Measurements from ENCODE around the gene HCCS.
"Not testable (repeated sequence)": the region's sequence is repeated elsewhere in the genome, so short reads cannot be mapped to it uniquely, and the experiment has no call there.

Gene HCCS

DNA sequence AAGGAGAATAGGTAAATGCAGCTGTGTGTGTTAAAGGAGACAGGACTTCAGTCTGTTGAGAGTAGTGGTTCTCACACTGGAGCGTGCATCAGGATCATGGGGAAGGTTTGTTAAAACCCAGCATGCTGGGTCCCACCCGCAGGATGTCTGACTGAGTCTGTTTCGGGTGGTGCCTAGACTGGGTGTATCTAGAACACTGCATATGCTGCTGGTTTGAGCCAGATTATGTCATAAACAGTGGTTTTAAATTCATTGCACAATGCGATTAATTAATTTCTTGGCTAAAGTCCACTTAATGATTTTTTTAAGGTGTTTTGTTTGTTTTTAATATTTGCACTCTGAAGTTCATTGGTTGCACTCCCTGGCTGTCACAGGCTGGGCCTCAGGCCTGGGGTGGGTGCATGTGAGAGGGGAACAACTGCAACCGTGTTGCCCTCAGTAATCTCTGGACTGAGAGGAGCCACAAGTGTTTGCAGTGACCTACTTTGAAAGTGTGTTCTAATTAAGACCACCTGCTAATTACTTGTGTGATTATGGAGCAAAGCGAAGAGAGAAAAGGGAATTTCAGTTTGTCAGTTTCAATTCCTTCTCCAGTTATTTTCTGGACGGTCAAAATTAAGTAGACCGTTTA lies 8.3 kb downstream of the HCCS start:
- in situ Hi-C loops (cut with HindIII; ENCODE audit: low sequenced_read_pairs), result no loop called here

DNA sequence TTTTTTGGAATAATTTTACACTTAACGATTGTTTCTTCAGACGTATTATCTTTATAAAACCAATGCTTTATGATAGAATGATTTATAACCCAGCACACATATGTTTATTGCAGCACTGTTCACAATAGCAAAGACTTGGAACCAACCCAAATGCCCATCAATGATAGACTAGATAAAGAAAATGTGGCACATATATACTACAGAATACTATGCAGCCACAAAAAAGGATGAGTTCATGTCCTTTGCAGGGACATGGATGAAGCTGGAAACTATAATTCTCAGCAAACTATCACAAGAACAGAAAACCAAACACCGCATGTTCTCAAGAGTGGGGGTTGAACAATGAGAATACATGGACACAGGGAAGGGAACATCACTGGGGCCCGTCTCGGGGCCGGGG lies 12.0 kb downstream of the HCCS start:
- in situ Hi-C loops (cut with HindIII; ENCODE audit: low sequenced_read_pairs), result not testable (repeated sequence)

DNA sequence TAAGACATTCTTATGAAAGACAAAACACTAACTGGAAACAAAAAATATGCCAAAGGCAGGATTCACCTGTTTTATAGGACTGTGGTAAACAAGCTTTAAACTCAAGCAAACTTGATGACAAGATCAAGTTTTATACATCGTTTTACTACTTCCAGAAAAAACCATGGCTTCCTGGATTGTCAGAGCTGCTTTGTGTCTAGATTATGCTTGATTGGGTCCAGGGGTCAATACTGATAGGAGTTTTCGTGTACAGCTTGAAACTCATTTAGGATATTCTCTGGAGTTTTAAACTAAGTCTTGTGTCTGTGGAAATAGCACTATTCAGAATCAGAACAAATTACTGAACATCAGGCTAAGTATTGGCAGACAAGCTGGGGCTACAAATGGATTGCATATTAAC lies 13.0 kb downstream of the HCCS start:
- in situ Hi-C loops (cut with HindIII; ENCODE audit: low sequenced_read_pairs), result no loop called here

DNA sequence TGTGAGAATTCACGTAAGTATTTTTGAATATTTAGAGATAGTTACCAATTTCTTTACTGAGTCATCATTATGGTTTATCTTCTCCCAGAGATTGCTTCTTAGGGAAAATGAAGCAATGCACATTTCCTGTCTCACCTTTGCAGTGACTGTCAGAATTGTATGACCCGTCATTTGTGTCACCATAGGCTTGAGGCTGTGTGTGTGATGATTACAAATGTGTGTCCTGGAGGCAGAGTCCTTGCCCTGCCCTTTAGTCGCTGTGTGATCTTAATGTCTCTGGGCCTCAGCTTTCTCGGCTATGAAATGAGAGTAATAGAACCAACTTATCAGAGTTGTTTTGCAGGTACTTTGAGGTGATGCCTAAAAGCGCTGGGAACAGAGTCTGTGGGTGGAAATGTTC lies 13.9 kb downstream of the HCCS start:
- in situ Hi-C loops (cut with HindIII; ENCODE audit: low sequenced_read_pairs), result no loop called here

DNA sequence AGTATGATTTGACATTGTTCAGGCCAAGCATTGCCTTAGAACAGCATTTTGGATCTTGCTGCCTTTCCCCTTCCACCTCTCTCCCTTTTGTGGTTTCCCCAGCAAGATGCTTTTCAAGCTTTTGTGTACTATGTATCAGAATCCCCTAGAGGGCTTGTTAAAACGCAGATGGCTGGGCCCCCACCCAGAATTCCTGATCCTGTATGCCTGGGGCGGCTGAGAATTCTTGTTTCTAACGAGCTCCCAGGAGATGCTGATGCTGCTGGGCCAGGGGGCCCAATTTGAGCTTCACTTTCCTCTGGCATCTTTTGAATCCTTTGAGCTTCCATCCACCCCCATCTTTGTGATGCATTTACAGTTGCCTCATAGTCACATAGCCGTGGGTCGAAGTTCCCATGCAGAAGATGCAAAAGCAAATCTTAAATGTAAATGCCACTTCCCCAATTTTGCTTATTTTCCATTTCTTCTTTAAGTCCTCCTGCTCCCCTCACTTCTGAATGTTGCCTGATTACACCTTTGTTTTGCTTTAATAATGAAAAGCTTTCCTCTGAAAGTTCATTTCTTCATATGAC lies 18.5 kb downstream of the HCCS start:
- in situ Hi-C loops (cut with HindIII; ENCODE audit: low sequenced_read_pairs), result no loop called here

DNA sequence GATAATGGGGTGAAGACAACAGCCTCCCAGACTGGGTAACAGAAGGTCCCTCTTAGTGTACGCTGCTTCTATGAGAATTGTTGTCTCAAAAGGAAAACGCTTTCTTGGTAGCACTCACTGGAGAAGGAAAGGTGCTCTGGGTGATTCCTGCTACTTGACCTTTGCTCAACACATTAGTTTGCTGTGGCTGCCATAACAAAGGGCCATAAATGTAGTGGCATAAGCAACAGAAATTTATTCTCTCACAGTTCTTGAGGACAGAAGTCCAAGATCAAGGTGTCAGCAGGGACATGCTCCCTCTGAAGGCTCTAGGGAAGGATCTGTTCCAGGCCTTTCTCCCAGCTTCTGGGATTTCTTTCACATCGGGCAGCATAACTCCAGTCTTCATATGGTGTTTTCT lies 19.0 kb downstream of the HCCS start:
- in situ Hi-C loops (cut with HindIII; ENCODE audit: low sequenced_read_pairs), result no loop called here

DNA sequence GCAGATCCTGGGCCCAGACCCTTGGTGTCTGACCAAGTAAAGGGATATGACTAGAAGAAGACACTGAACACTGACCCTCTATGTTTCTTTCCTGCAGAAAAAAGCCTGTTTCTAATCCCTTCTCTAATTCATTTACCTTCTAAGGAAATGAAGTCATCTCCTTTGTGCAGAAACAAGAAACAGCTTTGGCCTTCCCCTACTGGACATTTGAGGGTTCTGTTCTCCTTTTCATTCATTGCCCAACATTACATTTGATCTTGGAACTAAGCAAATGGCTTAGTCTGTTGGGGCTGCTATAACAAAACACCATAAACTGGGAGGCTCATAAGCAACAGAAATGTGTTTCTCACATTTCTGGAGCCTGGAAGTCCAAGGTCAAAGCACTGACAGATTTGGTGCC lies 20.0 kb downstream of the HCCS start:
- in situ Hi-C loops (cut with HindIII; ENCODE audit: low sequenced_read_pairs), result no loop called here

DNA sequence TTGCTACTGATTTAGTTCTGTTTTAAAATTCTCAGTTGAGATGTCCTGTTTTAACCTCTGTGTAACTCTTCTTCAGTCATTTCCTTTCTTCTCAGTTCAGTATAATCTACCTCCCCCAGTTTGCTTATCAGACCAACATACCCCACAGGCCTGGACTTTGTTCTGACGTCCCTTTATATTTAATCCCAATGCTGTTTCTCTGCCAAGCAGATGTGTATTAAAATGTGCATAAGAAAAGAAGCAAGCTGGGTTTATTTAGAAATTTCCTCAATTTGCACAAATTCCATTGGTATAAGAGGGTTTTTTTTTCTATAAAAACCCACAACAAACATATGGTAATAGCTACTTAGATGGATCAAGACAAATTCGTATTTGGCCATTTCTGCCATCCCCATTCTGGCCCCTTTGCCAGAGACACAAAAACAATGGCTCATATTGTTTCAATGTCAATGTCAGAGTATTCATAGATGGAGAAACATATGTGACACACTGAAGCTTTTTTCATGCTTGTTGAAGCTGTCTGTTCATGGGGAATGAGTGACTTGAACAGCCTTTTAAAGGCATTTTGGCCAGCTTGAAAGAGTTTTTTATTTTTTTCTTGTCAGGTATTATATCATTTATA lies 24.5 kb downstream of the HCCS start:
- in situ Hi-C loops (cut with HindIII; ENCODE audit: low sequenced_read_pairs), result no loop called here

DNA sequence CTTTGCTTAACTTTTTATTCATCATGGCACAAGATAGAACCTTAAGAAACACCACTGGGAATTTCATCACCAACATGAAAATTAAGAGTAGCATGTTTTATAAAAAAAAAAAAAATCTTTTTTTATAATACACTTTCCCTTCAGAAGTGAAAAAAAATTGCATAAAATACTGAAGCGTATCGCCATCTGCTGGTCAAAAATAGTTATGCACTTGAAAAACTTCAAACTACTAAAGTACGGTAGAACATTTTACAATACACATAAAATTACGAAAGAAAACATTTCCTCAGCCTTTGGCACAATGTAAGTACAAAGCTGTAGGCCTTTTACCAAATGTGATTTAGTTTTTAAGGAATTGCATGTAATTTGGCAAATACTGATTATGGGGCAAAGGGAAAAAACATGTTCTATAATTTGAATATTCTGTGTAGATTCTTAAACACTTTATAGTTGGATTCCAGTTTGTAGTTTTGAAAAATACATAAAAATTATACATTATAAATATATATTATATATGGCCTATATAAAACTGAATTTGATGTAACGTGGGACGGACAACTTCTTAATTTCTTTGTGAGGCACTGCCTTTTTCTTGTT lies 26.5 kb downstream of the HCCS start:
- in situ Hi-C loops (cut with HindIII; ENCODE audit: low sequenced_read_pairs), result no loop called here

DNA sequence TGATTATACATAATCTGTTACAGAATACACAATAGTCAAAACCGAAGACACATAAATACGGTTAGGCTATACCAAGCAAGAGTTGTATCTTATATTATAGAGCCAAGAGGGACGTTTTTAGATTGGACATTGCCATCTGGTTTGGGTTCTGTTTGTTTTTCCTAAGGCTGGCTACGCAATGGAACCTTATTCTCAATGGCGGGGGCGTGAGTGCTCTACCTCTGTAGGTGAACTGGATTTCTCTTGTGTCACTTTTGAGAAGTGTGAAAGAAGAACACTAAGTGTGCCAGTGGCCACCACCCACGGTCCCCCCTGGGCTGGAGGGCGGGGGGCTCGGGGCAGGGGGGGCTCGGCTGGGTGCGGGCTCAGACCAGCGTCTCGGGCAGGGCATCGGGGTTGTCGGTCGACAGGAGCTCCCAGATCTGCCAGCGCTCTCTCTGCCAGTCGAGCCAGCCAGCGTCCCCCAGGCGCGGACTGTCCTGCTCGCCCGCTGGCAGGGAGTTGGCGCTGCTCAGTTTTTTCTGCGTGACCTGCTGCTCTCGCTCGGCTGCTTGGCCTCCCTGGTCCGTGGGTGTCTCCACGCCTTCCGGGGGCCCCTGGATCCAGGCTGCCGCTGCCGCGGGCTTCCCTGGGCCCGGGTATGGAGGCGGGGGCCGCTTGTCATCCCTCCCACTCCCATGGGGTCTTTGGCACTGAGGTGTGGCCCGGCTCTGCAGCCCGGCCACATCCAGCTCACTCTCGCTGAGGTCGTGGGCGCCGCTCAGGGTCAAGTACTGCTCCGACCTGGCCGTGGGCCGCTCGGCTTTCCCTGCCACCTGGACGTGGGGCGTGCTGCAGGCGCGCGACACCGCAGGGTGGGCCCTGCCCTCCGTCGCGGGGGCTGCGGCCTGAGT lies 27.6 kb downstream of the HCCS start:
- in situ Hi-C loops (cut with HindIII; ENCODE audit: low sequenced_read_pairs), result no loop called here

DNA sequence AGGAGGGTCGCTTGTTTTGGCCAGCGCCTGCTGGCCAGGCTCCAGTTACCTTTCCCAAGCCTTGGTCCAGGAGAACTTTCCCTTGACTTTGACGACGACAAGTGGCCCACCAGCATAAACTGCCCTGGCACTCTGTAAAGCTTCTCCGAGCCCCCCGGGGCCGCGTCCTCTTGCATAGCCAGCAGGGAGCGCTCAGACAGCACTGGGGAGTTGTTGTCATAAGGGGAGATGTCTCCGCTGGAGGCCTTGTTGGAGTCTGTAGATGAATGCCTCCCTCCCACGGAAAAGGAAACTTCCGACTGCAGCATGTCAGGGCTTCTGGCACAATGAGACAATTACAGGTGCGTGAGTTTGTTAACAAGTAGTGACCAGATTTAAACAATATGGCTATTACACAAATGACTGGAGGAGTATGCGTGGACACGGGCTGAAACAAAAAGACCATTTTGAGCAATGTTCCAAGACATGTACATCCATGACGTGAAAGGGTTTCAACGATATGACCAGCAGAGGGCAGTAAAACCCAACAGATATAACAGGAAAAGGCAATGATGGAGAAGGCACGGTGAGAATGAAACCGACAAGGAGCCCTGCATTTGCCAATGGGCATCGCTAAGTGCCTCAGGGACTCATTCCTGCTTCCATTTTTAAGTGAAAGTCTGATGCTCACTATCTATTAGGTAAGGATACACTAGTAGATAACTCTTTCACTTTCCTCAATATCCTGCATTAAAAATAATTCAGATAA lies 33.0 kb downstream of the HCCS start:
- in situ Hi-C loops (cut with HindIII; ENCODE audit: low sequenced_read_pairs), result no loop called here

DNA sequence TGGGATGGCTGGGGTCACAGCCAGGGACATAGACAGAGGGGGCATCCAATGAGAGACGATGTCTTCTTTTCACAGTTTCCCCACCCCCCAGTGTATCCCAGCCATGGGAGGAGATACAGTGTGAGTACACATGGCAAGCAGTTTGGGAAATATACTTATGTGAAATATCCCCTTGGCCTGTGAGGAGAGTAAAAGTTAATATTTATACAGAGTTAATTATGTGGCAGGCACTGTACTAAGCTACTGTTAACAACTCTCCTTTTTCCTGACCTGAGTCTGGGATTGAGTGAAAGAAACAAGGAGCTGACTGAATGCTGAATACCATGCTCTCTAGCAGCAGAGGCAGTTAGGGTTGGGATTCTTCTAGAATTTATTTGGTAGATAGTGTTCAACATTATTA lies 35.3 kb downstream of the HCCS start:
- in situ Hi-C loops (cut with HindIII; ENCODE audit: low sequenced_read_pairs), result no loop called here

DNA sequence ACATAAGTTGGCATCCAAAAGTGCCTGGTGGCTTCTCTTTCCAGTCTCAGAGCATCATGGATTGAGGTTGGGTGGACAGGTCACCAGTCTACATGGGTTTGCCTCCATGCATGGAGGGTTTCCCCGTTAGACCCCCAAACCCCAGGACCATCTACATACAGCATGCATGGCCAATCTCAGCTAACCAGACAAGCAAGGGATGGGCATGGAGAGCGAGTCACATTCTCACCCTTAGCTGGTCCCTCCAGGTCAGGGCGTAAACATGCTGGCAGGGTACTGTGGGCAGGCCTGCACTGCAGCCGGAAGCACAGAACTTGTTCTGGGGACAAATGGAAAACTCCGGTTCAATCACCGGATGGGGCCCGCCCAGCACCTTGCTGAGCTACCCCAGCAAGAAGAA lies 37.3 kb downstream of the HCCS start:
- in situ Hi-C loops (cut with HindIII; ENCODE audit: low sequenced_read_pairs), result no loop called here

DNA sequence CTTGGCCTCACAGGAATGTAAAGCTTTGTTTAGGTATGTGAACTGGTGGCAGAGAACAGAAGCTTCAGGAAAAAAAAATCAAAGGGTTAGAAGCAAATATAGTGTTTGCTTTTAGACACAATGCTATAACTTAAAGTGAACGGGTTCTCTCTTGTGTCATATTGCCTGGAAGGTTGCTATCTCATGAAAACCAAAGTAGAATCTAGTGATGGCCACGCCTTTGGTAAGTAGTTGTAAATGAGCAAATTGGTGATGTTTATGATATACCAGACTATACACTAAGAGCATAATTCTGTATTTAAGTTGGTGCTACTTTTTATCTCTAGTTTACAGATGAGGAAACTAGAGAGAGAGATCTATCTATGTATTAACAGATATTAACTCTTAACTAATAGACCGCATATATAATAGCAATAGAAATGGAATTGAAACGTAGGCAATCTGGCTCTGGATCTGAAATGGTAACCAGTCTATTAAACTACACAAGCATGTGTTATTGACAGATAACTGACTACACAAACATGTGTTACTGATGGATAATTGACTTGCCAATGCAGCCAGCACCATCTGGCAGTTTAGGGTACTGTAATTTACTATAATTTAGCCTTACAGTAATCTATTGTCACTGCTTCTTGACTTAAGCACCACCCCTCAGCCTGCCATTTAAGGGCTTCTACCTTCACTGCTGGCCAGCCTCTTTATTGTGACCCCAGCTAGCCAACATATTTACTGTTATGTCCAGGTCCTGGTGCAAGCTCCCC lies 40.8 kb downstream of the HCCS start:
- in situ Hi-C loops (cut with HindIII; ENCODE audit: low sequenced_read_pairs), result no loop called here

DNA sequence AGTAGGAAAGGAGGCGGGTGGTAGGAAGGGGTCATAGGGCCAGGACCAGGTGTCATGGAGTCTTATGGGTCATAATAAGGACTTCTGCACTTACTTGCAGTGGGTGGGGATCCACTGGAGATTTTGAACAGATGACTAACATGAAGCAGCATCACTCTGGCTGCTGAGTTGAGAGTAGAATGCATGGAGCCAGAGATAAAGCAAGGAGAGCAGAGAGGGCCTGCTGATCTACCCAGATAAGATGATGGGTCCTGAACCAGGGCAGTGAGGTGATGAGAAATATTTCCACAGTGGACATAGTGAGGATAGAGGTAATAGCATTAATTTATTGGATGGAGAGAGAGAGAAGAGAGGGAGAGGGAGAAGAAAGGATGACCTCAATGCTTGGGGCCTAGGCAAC lies 48.0 kb downstream of the HCCS start:
- in situ Hi-C loops (cut with HindIII; ENCODE audit: low sequenced_read_pairs), result no loop called here

DNA sequence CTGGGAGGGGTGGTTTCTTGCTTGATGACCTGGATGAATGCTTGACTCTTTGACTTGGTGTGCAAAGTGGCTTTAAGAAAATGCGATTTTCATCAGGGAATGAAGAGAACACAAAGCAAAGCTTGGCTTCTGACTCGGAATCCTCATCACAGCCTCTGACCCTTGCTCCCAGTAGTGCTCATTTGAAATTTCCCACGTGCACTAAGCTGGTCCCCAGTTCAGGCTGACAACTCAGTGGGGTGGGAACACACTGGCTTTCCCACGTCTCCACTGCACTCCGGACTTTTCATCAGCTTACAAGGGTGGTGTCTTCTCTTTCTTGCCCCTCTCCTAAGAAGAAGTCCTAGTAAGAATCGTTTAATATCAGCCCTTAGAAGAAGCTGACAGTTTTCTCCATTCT lies 53.3 kb downstream of the HCCS start:
- in situ Hi-C loops (cut with HindIII; ENCODE audit: low sequenced_read_pairs), result no loop called here

DNA sequence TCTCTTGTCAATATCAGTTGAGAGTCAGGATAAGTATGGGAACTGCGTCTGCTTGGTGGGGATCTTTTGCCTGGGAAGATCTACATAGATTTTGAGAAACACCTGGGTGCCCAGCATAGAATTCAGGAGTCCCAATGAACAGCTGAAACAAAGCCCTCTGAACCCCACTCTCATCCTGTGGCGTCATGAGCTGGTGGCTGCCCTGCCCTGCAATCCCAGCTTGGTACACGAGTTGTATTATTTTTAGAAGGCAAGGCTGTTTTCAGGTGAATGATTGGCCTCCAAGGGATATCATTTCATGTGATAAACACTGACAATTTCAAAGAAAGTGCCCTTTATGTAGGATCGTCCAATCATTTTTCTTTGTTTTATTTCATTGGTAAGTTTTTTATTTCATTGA lies 60.8 kb downstream of the HCCS start:
- in situ Hi-C loops (cut with HindIII; ENCODE audit: low sequenced_read_pairs), result no loop called here

DNA sequence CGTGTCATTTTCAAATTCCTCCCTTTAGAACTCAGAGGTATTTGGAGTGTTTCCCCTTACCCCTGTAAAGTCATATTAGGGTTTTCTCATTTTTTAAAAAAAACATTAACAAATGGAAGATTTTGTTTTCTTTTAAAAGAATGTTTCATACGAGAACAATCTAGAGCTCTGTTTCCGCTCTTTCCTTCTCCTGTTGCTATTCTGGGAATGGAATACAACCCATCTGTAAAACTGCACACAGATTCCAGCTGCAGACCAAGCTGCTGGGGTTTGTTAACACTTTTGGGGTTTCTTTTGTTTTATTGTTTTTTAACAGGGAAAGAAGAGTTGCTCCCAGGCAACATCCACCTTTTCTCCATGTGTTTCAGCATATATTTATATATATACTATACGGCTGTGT lies 61.3 kb downstream of the HCCS start:
- in situ Hi-C loops (cut with HindIII; ENCODE audit: low sequenced_read_pairs), result no loop called here
